ENCODE results near the gene MAPK7.

Gene MAPK7

DNA sequence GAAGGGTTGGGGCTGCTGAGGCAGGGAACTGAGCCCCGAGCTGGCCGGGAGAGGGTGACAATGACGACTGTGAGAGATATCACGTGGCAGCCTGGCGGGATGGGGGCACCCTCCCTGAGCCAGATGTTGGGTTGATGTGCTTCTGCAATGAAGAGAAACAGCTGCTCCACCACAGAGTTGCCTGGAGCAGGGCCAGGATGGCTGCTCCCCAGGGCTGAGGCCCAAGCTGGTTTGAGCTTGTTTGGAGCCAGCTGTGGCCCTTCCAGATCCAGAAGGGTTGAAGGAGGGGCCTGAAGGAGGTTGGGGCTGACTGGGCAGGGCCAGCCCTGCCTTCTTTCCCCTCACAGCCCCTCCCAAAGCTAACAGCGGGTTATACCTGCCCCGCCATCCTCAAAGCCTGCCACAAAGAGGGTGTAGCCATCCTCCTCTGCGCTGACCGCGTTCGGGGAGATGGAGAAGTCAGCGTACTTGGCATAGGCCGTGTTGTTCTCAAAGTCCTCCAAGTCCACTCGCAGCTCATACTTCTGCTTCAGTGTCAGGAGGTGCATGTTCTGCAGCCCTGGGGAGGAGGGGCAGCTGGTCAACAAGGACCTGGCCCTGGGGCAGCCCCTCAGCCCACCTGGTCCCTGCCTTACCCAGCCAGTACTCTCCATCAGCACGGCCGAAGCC lies 6.6 kb downstream of the MAPK7 start:
- TF ChIP-seq, protein P1, sequence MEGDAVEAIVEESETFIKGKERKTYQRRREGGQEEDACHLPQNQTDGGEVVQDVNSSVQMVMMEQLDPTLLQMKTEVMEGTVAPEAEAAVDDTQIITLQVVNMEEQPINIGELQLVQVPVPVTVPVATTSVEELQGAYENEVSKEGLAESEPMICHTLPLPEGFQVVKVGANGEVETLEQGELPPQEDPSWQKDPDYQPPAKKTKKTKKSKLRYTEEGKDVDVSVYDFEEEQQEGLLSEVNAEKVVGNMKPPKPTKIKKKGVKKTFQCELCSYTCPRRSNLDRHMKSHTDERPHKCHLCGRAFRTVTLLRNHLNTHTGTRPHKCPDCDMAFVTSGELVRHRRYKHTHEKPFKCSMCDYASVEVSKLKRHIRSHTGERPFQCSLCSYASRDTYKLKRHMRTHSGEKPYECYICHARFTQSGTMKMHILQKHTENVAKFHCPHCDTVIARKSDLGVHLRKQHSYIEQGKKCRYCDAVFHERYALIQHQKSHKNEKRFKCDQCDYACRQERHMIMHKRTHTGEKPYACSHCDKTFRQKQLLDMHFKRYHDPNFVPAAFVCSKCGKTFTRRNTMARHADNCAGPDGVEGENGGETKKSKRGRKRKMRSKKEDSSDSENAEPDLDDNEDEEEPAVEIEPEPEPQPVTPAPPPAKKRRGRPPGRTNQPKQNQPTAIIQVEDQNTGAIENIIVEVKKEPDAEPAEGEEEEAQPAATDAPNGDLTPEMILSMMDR (IDR thresholded peaks at IDR 0.05; ENCODE audit: control insufficient read depth, extremely low read depth, insufficient read depth): no peak
- no peak overlapping the region for H3K4me3 ChIP-seq (ENCODE audit: low read depth, low read length)
- DNase-seq (ENCODE audit: low read depth): no peak

DNA sequence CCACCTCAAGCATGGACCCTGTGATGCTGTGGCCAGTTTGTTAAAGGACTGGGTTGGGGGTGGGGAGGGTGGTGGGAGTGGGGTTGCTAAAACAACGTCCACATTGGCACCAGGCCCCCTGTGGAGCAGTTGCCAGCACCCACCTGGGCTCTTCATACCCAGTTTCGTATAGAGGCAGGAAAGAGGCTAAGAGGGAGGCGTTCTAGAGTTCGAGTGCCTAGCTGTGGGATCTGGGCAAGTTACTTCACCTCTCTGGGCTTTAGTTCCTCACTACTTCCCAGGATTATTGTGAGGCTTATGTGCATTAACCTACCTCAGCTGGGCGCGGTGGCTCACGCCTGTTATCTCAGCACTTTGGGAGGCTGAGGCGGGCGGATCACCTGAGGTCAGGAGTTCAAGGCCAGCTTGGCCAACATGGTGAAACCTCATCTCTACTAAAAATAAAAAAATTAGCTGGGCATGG lies 7.3 kb downstream of the MAPK7 start:
- no peak for DNase-seq (ENCODE audit: low read depth)
- no peak overlapping the region for H3K4me3 ChIP-seq (ENCODE audit: low read depth, low read length)
- TF ChIP-seq, protein P1 (IDR thresholded peaks at IDR 0.05; ENCODE audit: control insufficient read depth, extremely low read depth, insufficient read depth): no peak

DNA sequence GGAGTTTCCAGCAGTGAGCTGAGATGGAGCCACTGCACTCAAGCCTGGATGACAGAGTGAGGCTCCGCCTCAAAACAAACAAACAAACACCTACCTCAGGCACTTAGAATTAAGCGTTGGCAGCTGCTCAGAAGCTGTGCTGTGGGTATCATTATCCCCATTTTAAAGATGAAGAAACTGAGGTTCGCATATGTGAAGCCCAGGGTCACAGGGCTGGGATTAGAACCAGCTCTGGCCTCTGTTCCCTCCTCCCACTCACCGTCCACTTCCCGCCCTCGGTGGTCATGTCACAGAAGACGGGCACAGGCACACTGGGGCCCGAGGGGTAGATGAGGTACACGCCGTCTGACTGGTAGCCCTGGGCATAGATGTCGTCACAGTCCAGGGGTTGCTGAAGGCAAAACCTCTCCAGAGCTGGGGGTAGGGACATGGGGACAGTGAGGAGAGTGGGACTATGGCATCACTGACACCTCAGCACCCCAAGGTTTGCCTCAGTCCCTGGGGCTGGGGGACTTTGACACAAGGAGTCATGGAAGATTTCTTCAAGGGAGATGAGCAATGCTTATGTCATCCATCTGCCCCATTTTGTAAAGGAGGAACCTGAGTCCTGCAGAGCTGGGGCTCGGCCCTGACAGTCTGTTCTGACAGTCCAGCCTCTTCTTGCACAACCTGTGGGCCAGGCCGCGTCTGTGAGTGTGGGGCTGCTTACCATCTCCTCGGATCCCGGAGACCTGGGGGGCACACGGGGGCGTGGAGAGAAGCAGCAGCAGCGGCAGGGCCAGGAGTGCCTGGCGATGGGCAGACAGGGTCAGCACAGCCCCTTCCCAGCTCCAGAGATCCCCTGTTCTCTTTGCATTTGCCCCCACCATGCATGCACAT lies 8.0 kb downstream of the MAPK7 start:
- H3K4me3 ChIP-seq (ENCODE audit: low read depth, low read length): no peak overlapping the region
- TF ChIP-seq, protein P1 (IDR thresholded peaks at IDR 0.05; ENCODE audit: control insufficient read depth, extremely low read depth, insufficient read depth): no peak
- no peak for DNase-seq (ENCODE audit: low read depth)

DNA sequence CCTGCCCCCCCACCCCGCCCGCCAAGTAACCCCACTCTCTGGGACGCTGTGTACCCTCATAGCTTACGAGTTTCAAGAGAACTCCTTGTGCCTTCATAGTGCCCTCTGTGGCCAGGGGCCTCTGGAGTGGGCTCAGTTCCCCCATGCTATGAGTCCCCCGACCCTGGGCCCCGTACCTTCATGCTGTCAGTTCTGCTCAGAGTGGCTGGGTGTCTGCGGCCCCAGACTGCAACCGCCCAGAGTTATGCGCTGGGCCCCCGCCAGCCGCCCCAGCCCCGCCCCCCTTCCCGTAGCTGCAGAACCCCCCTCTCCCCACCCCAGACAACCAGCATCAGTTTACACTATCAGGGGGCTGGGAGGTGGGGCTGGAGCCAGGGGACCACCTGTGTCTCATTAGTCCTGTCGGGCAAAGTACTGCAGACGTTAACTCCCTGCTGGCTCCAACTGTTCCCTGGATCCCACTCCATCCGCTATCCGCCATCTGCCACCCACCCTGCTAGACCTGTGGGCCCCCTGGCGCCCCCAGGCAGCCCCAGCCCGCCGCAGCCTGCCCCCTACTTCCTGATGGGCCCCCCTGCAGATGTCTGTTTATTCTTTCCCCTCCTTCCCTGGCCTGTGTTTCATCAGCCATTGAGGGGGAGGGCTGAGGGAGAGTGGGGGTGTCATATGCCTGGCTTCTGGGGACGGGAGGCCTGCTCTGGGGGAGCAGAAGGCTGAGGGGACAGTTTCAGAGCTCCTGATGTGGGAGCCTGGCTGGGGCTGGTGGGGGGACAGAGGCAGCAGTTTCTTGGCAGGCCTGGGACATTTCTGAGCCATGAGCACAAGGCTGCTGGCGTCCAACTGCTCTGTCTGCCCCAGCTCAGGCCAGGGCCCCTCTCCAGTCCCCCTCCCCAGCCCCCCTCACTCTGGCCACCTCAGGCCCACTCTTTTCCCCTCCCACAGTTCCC lies 8.9 kb downstream of the MAPK7 start, which contains the start of gene MFAP4:
Gene MFAP4 (minus strand): TSS at position 217 of the 947 bp plus-strand sequence. CDS start 35 bp downstream, at position 182.
- no peak for DNase-seq (ENCODE audit: low read depth)
- no peak within 1 kb of the TSS for H3K4me3 ChIP-seq (ENCODE audit: low read depth, low read length)
- TF ChIP-seq, protein P1 (IDR thresholded peaks at IDR 0.05; ENCODE audit: control insufficient read depth, extremely low read depth, insufficient read depth): no peak

DNA sequence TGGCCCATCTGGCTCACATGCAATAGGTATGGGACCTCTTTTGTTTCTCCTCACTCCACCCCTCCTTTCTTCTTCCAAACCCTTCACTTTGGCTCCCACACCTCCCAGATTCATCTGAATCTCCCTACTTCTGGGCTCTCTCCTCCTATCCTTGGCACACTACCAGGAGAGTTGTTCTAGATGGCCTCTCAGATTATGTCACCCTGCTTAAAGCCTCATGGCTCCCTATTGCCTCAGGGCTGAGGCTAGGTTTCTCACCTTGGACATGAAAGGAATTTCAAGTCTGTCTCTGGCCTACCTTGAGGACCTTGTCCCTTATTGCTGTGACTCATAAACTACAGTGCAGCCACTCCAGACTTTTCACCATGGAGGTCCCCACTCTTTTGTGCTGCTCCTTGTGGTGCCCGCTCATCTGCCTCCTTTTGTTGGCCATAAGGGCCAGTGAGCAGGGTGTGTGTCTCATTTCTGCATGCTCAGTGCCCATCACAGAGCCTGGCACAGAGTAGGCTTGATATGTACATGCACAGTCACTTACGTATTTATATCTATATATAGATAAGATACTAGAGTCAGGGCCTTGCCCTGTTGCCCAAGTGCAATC lies 9.7 kb downstream of the MAPK7 start:
- TF ChIP-seq, protein P1 (IDR thresholded peaks at IDR 0.05; ENCODE audit: control insufficient read depth, extremely low read depth, insufficient read depth): no peak
- no peak for DNase-seq (ENCODE audit: low read depth)
- no peak overlapping the region for H3K4me3 ChIP-seq (ENCODE audit: low read depth, low read length)

Data from LNCaP clone FGC (cell line).